ENCODE data around the gene TMEM208.
A peak's percentile ranks its signal among the peaks of the same experiment; 100 is the strongest.

The TMEM208 gene

DNA sequence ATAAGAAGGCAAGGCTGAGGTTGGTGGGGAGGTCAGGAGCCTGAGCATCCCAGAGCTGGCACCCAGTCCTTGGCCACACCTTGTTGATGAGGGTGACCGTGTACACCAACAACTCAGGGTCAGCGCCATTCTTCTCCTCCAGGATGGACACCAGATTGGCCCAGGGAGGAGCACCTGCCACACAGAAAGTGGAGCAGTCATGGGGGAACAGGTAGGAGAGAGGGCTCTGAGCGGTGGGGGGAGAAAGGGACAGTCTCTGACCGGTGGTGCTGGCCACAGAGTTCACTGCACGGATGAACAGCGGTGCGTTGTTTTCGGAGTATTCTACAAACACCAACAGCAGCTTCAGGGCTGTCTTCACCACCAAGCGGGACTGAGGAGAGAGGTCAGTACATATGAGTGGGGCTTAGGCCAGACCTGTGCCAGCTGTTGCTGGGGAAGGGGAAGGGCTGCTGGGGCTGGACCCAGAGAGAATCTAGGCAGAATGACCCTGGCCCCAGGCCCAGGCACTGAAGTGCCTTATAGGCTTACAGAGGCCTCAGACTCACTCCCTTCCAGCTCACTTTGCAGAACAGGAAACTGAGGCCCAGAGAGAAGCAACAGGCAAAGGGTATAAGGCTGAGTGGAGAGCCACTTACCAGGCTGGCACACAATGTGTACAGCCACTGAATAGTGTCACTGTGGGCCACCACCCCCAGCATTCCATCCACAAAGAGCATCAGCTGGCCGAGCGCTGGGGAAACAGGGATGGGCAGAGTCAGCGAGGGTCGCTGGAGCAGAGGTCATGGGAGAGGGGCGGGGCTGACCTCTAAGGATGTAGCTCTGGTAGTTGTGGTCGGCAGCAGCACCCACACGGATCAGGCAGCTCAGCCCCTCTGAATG, 10.7 kb downstream of the TMEM208 start:
- DNase-seq, result no peak

DNA sequence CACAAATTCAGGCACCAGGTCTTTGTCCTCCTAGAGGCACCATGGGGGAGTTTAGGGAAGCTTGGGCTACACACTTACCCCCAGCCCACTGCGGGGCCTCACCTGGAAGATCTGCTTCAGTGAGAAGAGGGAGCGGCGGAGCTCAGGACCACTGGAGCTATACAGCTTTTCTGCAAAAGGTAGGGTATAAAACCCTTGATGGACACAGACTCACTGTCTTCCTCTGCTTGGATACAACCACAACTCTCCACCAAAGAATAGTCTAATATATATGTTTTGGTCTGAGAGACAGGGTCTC, 11.3 kb downstream of the TMEM208 start:
- no peak for DNase-seq

DNA sequence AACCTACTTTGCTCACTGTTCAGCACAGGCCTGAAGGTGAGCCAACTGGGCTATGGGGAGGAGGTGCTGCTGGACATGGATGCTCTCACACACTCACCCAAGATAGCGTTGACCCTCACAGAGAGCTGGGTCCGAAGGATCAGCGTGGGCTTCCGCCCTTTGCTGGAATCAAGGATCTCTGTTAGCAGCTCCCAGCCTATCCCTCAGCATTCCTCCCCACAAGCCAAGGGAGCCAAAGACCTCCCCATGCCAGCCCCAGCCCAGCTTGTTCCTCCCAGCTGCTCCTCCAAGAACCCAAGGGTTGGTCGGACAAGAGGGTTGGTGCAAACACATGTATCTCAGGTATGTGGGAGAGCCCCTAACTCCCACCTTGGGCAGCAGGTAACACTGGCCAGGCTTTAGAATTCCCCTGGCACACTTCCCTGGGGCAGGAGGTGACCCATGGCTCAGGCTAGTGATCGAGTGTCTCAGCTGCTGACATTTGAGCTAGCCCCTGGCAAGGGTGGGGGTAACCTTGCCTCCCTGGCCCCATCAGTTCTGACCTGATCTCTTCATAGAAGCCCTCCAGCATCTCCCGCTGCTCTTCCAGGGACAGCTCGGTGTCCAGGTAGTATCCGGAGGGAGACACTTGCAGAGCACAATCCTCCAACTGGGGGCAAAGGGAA, 12.0 kb downstream of the TMEM208 start:
- no peak for DNase-seq

DNA sequence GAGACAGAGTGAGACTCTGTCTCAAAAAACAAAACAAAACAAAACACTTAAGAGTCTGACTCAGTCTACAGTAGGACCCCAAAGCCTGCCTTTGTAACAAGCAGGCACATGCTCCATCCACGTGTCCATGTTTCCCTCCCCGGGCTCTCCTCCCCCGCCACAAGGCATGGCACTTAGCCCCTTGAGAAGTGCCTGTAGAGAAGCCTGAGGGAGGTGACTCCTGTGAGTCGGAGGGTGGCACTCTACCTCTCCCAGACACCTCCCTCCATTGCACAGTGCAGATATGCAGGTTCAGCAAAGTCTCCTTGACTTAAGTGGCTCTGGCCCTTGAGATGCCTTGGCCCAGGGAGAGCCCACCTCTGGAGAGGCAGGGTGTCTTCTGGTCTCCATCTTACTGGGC, 13.6 kb downstream of the TMEM208 start:
- DNase-seq, result no peak

DNA sequence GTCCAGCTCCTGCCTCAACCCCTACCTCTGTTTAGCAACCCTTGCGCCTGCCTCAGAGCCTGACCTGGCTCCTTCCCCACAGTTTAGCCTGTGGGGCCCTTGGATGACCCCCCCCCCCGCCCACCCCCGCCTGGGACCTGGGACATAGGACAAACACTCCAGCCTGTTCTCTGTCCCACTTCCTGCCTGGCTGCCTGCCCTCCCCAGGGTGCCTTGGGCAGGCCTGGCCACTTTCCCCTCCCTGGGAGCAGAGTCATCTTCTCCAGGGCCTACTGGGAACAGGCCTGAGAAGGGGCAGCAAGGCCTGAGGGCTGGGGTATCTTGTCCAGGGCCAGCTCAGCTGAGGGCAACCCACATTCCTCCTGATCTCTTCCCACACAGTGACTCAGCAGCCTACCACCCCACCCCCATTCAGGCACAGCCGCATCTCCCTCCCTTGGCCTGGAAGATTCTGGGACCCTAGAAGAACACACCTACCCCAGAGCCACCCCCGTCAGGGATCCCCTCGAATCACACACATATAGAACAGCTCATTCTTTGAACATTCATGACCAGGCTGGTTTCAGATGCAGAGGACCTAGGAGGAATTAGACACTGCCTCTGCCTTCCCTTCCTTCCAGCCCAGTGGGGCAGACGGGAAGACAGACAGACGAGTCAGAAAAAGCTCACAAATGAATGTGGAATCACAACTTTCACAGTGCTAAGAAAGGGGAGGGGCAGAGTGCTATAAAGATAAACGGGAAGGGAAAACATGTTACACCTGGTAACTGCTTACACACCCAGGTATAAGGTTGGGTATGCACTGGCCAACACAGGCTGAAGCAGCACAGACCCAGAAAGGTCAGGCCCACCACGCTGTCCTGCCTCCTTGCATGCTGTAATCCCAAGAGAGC, 14.3 kb downstream of the TMEM208 start:
- DNase-seq, result no peak

DNA sequence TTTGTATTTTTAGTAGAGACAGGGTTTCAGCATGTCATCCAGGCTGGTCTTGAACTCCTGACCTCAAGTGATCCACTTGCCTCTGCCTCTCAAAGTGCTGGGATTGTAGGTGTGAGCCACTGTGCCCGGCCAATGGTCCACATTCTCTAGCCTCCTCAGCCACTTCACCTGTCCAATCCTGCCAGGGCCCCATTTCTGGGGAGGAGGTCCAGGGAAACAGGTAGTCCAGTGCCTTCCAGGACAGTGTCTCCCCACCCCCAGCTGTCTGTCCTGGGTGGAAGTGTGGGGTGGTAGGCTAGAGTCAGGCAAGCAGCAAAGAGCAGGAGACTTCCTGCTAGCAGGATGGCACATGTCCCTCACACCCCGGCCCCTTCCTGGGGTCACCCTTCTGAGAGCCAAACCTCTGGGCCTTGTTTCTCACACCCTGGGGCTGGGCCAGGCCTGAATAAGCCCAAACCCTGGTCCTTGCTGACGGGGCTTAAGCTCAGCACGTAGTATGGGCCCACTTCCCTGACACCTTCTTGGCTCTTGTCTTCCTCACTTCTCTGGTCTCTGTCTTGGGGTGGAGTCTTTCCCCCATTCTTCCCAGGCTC, 15.3 kb downstream of the TMEM208 start:
- no peak for DNase-seq

DNA sequence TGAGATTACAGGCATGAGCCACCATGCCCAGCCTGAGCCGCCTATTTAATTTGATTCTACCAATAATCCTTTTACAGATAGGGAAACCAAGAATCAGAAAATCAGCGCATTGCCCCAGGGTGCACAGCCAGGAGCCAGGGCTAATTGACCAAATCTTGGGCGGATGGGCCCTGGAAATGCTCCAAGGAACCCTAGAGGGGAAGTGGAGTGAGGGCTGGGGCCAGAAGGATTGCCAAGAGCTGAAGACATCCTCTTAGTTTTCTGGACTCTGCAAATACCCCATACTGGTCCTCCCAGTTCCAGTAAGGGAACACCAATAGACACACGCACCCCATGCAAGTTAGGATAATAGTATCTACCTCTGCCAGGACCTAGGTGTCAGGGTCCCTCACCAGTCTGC, 16.6 kb downstream of the TMEM208 start:
- DNase-seq, result no peak

DNA sequence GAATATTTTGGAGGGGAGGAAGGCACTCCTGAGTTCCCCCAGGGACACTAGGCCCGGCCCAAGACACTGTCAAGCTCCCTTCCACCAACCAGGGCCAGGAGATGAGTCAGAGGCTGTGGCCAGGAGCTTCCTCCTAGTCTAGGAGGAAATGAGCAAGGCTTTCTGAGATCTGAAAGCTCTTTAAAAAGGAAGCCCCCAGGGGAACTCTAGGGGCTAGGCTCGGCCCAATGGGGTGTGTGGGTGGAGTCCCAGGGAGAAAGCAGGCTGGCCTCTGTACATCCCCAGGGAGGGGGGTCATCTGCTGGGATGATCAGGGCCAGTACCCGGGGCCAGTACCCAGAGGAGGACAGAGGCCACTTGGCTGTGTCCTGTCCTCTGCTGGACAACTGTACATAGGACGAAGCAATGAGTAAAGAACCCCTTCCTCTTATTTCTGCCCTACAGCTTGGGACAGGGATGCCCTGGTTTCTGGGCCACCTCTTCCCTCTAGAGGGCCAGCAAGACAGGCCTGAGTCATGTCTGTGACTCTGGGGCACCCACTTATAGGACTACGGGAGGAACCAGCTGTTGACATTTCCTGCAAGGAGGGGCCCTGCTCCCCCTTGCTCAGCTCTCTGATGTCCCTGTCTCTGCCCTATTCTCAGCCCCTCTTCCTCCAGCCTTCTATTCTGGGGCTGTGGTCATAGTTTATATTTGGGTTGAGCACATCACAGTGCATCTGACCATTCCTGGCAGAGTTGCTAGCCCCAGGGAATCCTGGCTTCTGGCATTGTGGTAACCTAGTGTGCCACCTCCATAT, 17.7 kb downstream of the TMEM208 start:
- no peak for DNase-seq

DNA sequence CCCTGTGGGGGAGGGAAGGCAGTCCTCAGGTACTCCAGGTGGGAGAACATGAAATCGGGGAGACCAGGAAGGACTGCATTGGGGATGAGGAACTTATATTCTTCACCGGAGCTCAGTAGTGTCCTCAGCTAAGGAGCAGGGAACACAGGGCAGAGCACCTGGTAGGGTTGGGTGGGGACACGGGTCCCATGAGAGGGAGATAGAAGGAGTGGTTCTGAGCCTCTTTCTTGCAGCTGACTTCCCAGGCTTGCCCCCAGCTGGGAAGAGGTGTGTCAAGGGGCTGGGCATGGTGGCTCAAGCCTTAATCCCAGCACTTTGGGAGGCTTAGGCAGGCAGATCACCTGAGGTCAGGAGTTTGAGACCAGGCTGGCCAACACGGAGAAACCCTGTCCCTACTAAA, 18.3 kb downstream of the TMEM208 start:
- DNase-seq, result no peak

DNA sequence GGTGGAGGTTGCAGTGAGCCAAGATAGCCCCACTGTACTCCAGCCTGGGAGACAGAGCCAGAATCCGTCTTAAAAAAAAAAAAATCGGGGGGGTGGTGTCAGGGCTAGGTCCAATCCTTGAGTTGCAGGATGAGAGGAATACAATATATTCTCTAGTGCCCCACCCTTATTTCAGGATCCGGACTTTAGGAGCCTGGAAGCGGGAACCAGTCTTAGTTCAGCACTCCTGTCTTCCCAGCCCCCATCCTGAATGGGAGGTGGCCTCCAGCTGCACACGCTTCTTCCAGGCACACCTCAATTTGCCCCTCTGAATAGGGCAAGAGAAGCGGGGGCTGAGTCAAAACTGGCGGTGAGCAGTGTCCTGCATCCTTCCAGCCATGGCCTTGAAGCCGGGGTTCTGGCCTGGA, 18.7 kb downstream of the TMEM208 start:
- no peak for DNase-seq

DNA sequence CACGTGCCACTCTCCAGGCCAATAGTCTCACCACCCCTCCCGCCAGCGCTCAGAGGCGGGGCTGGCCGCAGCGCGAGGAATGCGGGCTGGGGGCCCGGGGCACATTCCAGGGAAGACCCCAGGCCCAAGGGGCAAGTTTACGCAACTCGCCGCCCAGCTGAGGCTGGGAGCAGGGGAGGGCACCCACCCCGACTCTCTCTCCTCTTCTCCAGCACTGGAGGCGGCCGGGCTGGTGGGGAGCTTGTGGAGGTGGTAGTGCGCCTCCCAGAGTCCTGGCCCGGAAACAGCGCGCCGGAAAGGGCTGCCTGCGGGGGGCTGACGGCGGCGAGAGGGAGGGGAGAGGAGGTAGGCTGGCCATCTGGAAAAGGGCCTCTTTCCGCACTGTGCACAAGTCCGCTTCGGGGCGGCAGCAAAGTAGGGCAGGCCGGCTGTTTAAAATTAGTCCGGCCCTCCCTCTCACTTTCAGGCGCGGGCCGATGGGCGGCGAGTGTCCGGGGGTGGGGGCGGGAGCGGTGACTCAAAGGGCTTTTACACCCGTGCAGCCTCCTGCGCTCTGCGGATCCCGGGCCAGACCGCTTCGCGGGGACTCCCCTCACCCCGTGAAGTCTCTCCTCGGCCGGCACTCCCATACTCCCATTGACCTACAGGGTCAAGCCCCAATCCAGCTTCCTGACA, 19.3 kb downstream of the TMEM208 start:
- peak; percentile 28 for DNase-seq

DNA sequence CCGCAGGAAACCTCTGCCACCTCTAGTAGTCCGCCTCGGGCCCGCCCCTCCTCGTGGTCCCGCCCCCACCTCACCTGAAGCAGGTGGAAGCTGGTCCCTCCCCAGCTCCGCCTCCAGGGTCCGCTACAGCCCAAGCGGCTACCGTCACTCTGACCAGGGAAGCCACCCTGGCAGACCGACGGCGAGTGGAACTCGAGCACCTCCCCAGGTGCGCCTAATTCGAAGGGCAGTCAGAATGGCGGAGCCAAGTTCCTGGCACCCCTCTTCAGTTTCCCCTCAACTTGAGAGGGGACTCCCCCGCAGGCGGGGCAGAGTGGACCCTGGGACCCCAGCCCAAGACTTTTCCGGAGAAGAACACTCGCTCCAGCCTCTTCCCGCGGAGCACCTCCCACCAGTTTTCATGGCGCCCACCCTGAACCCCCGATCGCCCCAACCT, 19.8 kb downstream of the TMEM208 start:
- DNase-seq, result no peak

DNA sequence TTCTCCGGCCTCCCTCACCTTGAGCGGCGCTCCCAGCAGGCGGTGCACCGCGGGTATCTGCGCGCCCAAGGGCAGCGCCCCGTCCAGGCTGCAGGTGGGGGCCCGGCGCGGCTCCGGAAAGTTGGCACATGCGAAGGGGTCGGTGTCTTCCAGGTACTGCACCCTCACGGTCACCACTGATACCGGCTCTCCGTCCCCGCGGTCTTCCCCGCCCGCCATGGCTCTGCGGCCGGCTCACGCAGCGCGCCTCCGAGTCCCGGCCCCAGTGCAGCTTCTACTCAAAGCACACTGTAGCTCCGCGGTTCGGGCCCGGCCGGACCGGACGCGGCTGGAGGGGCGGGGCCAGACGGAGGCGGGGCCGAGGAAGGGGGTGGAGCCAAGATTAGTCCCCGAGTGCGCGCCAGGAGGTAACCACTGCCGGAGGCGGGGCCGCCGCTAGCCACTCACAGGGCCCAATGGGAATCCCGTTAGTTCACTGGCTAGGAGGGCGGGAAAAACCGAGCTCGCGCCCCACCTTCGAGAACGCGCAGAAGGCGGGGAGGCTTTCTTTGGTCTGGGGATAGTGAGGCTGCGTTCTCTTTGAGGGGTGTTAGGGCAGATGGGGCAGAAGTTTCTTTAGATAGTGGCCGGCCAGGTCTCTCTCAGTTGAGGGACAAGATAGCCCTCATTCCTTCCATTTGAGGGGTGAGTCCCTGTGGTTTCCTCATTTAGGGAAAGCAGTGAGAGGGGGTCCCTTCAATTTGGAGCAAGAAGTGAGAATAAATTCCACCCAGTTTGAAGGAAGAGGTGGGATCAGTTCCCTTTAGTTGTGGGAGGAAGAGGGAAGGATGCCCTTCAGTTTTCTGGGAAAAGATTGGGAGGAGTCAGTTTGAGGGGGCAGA, 20.5 kb downstream of the TMEM208 start, which contains the start of gene FHOD1:
TSS of gene FHOD1 (minus strand) at position 290 of the 881 bp plus-strand sequence. CDS start at position 219, 71 bp downstream.
- peak; percentile 65 for DNase-seq

DNA sequence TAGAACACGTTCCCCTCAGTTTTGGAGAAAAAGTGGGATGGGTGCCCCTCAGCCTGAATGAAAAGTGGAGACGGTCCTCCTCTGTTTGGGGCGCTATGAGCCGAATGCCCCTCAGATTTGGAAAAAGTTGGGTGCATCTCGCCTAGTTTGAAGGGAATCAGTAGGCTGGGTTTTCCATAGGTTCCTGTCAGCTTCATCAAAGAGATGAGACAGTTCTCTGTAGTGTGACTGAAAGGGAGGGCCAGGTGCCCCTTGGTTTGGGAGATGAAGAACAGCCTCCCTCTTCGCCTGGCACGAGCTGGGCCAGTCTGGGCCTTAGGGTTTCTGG, 21.1 kb downstream of the TMEM208 start:
- peak; percentile 5 for DNase-seq

DNA sequence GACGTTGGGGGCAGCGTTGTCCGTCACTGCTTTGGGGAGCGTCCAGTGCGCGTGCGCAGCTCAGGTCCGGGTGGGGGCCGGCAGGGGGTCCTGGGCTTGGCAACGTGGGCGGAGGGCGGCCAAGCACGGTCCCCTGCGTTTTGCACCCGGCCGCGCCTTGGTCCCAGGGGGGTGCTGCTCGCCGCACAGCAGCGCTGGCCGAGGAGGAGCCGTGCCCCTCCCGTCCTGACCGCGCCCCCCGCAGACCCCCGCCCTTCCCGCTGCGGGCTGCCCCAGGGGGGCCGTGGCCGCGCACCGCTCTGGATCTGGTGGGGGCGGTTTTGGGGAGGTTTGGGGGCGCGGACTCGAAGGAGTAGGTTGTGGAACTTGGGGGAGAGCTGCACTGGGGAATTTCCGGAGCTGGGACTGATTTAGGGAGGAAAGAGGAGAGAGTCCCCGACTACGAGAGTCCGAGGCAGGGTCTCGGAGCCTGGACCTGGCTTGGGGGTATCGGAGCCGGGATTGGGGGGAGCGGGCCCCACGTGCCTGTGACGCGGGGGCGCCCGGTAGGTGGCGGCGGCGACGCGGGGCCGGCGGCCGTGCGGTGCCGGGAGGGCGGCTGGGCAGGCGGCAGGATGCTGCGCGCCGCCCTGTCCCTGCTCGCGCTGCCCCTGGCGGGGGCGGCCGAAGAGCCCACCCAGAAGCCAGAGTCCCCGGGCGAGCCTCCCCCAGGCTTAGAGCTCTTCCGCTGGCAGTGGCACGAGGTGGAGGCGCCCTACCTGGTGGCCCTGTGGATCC, 21.7 kb downstream of the TMEM208 start, which contains the start of gene SLC9A5:
TSS of gene SLC9A5 (plus strand) at position 579 of the 777 bp plus-strand sequence. CDS start at position 615, 36 bp downstream.
- no peak for DNase-seq

DNA sequence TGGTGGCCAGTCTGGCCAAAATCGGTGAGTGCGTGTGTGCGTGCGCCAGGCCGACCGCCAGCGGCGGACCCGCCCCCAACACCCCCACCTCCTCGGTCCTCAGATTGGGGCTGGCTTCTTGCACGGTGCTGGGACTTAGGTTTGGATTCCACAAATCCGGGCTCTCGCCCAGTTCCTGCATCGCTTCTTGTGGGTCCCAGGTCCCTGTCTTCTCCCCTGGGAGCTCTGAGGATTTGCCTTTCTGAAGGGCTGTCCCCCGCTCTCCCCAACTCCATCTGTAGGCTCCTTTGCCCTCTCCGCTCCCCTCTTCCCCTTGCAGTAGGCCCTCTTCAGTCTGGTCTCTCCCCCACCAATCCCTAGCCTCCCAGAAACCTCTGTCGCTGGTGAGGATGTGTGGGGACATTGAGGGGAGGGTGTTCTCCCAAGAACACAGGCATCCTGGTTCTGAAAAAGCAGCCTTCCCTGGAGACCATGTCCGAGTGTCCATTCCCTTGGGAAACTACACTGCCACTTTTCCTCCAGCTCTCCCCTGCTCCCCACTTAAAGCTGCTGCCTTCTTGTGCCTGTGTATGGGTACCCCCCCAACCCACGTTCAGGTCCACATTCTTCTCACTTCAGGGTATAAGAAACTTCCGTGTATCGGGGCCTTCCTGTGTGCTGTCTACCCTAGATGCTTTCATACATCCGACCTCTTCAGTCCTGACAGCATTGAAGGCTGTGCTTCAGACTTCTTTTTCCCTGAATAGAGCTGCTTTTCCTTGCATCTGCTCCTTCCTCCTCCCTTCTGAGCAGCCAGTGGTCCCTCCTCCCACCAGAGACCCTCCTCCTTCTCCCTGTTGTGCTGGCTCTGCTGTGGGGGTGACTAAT, 22.5 kb downstream of the TMEM208 start:
- no peak for DNase-seq

DNA sequence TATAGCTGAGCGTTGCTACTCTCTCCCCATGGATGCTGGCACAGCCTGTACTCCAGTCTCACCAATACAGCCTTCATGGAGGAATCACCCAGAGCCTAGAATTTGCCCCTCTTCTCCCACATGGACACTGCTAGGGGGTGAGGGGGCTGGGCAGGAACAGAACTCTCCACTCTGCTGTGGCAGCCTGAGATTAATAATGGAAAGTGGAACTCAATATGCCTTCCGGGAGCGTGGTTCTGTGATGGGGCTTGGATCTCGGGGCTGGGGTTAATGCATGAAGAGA, 23.1 kb downstream of the TMEM208 start:
- no peak for DNase-seq

DNA sequence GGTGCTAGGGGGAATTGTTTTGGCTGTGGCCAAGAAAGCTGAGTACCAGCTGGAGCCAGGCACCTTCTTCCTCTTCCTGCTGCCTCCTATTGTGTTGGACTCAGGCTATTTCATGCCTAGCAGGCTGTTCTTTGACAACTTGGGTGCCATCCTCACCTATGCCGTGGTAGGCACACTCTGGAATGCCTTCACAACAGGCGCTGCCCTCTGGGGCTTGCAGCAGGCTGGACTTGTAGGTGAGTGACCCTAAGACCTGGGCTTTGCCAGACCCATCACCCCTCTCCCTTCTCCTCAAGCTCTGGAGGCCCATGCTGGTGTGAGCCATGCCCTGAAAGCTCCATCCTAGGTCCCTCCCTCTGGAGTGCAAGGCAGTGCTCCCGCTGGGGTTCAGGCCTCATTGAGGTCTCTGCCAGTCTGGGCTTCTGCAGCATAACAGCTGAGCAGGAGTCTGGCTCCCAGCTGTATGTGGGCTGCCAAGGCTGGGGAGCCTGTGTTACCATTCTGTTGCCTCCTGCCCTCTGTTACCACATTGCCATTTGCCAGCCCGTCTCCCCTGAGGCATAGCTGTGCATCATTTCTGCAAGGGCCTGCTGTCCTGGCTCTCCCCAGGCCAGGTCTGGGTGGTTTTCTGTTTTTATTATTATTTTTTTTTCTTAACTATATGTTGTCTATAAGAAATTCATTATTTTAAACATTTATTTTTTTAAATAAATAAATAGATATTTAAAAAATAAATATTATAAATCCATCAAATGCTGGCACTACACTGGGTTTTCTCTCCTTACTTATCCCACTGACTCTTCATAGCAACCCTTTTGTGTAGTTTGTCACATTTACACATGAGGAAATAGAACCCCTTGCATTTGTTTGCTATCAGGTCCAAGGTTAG, 25.9 kb downstream of the TMEM208 start:
- DNase-seq, result peak; percentile 60
